Measurements from ENCODE around the gene UGT1A10.

GRCh38 chr2:233816334-233816733 is 180.1 kb downstream of the UGT1A10 start:
- TF ChIP-seq MAX (IDR thresholded peaks at IDR 0.05; ENCODE audit: insufficient read depth, insufficient read length), result no peak
- TF ChIP-seq, protein P1, sequence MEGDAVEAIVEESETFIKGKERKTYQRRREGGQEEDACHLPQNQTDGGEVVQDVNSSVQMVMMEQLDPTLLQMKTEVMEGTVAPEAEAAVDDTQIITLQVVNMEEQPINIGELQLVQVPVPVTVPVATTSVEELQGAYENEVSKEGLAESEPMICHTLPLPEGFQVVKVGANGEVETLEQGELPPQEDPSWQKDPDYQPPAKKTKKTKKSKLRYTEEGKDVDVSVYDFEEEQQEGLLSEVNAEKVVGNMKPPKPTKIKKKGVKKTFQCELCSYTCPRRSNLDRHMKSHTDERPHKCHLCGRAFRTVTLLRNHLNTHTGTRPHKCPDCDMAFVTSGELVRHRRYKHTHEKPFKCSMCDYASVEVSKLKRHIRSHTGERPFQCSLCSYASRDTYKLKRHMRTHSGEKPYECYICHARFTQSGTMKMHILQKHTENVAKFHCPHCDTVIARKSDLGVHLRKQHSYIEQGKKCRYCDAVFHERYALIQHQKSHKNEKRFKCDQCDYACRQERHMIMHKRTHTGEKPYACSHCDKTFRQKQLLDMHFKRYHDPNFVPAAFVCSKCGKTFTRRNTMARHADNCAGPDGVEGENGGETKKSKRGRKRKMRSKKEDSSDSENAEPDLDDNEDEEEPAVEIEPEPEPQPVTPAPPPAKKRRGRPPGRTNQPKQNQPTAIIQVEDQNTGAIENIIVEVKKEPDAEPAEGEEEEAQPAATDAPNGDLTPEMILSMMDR (IDR thresholded peaks at IDR 0.05; ENCODE audit: extremely low read depth in 1 of 2, insufficient read depth in 1 of 2, low read depth in 1 of 2, low read length in 2 of 2), result no peak
- no peak for TF ChIP-seq POLR2AphosphoS5 (IDR thresholded peaks at IDR 0.05; ENCODE audit: insufficient read depth, low read depth, low read length)
- no peak for TF ChIP-seq EZH2 (IDR thresholded peaks at IDR 0.05; ENCODE audit: borderline replicate concordance, low read depth, low read length, severe bottlenecking)
- no peak for TF ChIP-seq POLR2A (IDR thresholded peaks at IDR 0.05; ENCODE audit: low read depth, low read length)
- no peak for TF ChIP-seq MYC (IDR thresholded peaks at IDR 0.05; ENCODE audit: low read depth, low read length)
- TF ChIP-seq FOS (IDR thresholded peaks at IDR 0.05; ENCODE audit: borderline replicate concordance, insufficient read depth, low read length), result no peak
- TF ChIP-seq JUN (IDR thresholded peaks at IDR 0.05; ENCODE audit: borderline replicate concordance, insufficient read depth, insufficient read length, low read depth), result no peak
